GM03348 (cell line): ENCODE data around the gene ARHGEF18.
"Not testable (repeated sequence)": the region's sequence is repeated elsewhere in the genome, so short reads cannot be mapped to it uniquely, and the experiment has no call there.

Experiments used
- DNase-seq: peaks from one replicate; pipeline ENCODE4 v3.0.0; 2012; ENCODE audit warnings: low spot score

The ARHGEF18 gene

GRCh38 chr19:7348587-7349230 lies at the start of gene ARHGEF18:
Gene ARHGEF18, plus strand, starts transcription at chr19:7348937. Its CDS starts 13,954 bp downstream, at chr19:7362891.
- no peak for DNase-seq

- DNase-seq: no peak
These were observed 47.2 kb upstream of the ARHGEF18 start for GRCh38 chr19:7301525-7301924.

GRCh38 chr19:7303470-7303869 lies 45.3 kb upstream of the ARHGEF18 start:
- DNase-seq: no peak

- DNase-seq: no peak
These were observed 44.5 kb upstream of the ARHGEF18 start for GRCh38 chr19:7304200-7304599.

GRCh38 chr19:7307590-7308218 lies 41.0 kb upstream of the ARHGEF18 start:
- DNase-seq: no peak

GRCh38 chr19:7308327-7308726 lies 40.4 kb upstream of the ARHGEF18 start:
- not testable (repeated sequence) for DNase-seq

- no peak for DNase-seq
These were observed 36.8 kb upstream of the ARHGEF18 start for GRCh38 chr19:7311911-7312310.

GRCh38 chr19:7312816-7313215 lies 35.9 kb upstream of the ARHGEF18 start:
- DNase-seq: no peak

- no peak for DNase-seq
These were observed 30.6 kb upstream of the ARHGEF18 start for GRCh38 chr19:7318176-7318575.

GRCh38 chr19:7326105-7326877 lies 22.4 kb upstream of the ARHGEF18 start:
- DNase-seq: no peak

GRCh38 chr19:7327802-7328201 lies 20.9 kb upstream of the ARHGEF18 start:
- no peak for DNase-seq

- DNase-seq: no peak
These were observed 20.1 kb upstream of the ARHGEF18 start for GRCh38 chr19:7328647-7329046.

- no peak for DNase-seq
These were observed 17.3 kb upstream of the ARHGEF18 start for GRCh38 chr19:7331446-7331845.

- DNase-seq: no peak
These were observed 15.3 kb upstream of the ARHGEF18 start for GRCh38 chr19:7333198-7334118.

GRCh38 chr19:7336321-7336973 lies 12.3 kb upstream of the ARHGEF18 start:
- no peak for DNase-seq

- DNase-seq: no peak
These were observed 11.2 kb upstream of the ARHGEF18 start for GRCh38 chr19:7337380-7338194.

- DNase-seq: peak; percentile 80
These were observed 7.5 kb upstream of the ARHGEF18 start for GRCh38 chr19:7340959-7341837.

- DNase-seq: no peak
These were observed 6.6 kb upstream of the ARHGEF18 start for GRCh38 chr19:7342143-7342542.

- no peak for DNase-seq
These were observed 2.2 kb upstream of the ARHGEF18 start for GRCh38 chr19:7346488-7346971.
